K562 (cell line): Measurements from ENCODE around the gene SPTBN4. TPM values are rescaled to one million over a fixed set of nuclear protein-coding genes. Genes with fewer than 3 reads are reported as not detected.

Source experiments
- BRF1 ChIP-seq: IDR thresholded peaks from 3 replicates; pipeline ENCODE4 v1.6.1; 2011; ENCODE audit warnings: borderline replicate concordance, mild to moderate bottlenecking; ENCODE audit not compliant: insufficient read length; ENCODE audit errors: extremely low read depth
- CBX3 ChIP-seq, 2 experiments: IDR thresholded peaks; 1 replicate in 1 of 2; 2 replicates in 1 of 2; pipeline ENCODE4 v1.6.1; 2012; ENCODE audit warnings: inconsistent platforms in 2 of 2, low read length in 2 of 2, borderline replicate concordance in 1 of 2, control low read depth in 1 of 2
- CEBPB ChIP-seq: fragments of 450-650 bp; IDR thresholded peaks from 2 replicates; pipeline ENCODE4 v1.6.1; 2016; ENCODE audit warnings: missing genetic modification characterization, missing compliant biosample characterization
- FOXJ2 ChIP-seq: fragments of 200-800 bp; sonication (Bioruptor generic); IDR thresholded peaks from 2 replicates; pipeline ENCODE4 v1.6.1; 2016; ENCODE audit warnings: missing genetic modification characterization, missing compliant biosample characterization
- MEIS2 ChIP-seq: fragments of 450-650 bp; IDR thresholded peaks from 2 replicates; pipeline ENCODE4 v1.6.1; 2014; ENCODE audit warnings: mild to moderate bottlenecking; ENCODE audit not compliant: partially characterized antibody
- MTA1 ChIP-seq: fragments of 450-650 bp; IDR thresholded peaks from 2 replicates; pipeline ENCODE4 v1.6.1; 2017; ENCODE audit warnings: borderline replicate concordance
- RBBP5 ChIP-seq: fragments of 200-600 bp; sonication (generic); IDR thresholded peaks from 2 replicates; pipeline ENCODE4 v1.6.1; 2012; ENCODE audit warnings: borderline replicate concordance, mild to moderate bottlenecking, low read length, control low read depth, inconsistent platforms; ENCODE audit not compliant: insufficient read depth, poor library complexity, severe bottlenecking
- SMARCA5 ChIP-seq: fragments of 450-650 bp; IDR thresholded peaks from 2 replicates; pipeline ENCODE4 v1.6.1; 2016
- TAF7 ChIP-seq: fragments of 450-650 bp; IDR thresholded peaks from 2 replicates; pipeline ENCODE4 v1.6.1; 2016; ENCODE audit warnings: missing genetic modification characterization, missing compliant biosample characterization
- ZBED1 ChIP-seq: IDR thresholded peaks from 2 replicates; pipeline ENCODE4 v1.6.1; 2014
- ZNF121 ChIP-seq: sonication (generic); formaldehyde crosslinking; conservative IDR thresholded peaks from 2 replicates; pipeline ENCODE4 v1.8.0; 2022; ENCODE audit warnings: missing genetic modification reagents
- ZNF184 ChIP-seq: sonication (generic); formaldehyde crosslinking; IDR thresholded peaks from 2 replicates; pipeline ENCODE4 v1.5.0; 2020; ENCODE audit warnings: missing genetic modification reagents
- ZNF263 ChIP-seq: sonication (generic); formaldehyde crosslinking; IDR thresholded peaks from 2 replicates; pipeline ENCODE4 v1.8.0; 2022; ENCODE audit warnings: mild to moderate bottlenecking, missing genetic modification reagents, borderline replicate concordance
- ZNF347 ChIP-seq: fragments of 450-650 bp; formaldehyde crosslinking; IDR thresholded peaks from 2 replicates; pipeline ENCODE4 v1.4.0; 2020; ENCODE audit warnings: low read depth, mild to moderate bottlenecking, moderate library complexity
- ZNF668 ChIP-seq: fragments of 250-450 bp; sonication (Bioruptor Pico); IDR thresholded peaks from 2 replicates; pipeline ENCODE4 v1.8.0; 2022; ENCODE audit warnings: mild to moderate bottlenecking, inconsistent platforms
- polyA plus RNA-seq, 8 experiments: library from polyadenylated mRNA; depleted of rRNA in 4 of 8; stranded (reverse) in 5 of 8; unstranded in 3 of 8; fragments of >200 nt; fragmentation: Nextera tagmentation in 2 of 8; fragmentation: Illumina TruSeq in 1 of 8; extraction: Ambion mirVana in 2 of 8; extraction: Trizol in 1 of 8; gene quantifications; 2 replicates each; pipeline versions ENCODE4 v1.2.1 to v1.2.3, GENCODE V29; 2011 to 2014; ENCODE audit warnings: inconsistent platforms in 1 of 8, missing spikeins in 1 of 8
- total RNA-seq, 7 experiments: library from RNA; depleted of rRNA in 6 of 7; stranded (reverse); fragments of >200 nt in 6 of 7; fragmentation: Illumina TruSeq in 2 of 7; extraction: Trizol in 2 of 7; gene quantifications; 2 replicates each; pipeline versions ENCODE4 v1.2.1 to v1.2.3, GENCODE V29; 2011 to 2021; ENCODE audit warnings: low replicate concordance in 1 of 7
- TF ChIP-seq, protein P1 (sequence below): sonication (generic); formaldehyde crosslinking; IDR thresholded peaks from 2 replicates; pipeline ENCODE4 v1.8.0; 2022; ENCODE audit warnings: mild to moderate bottlenecking, missing genetic modification reagents, borderline replicate concordance
- TF ChIP-seq, protein P2 (sequence below): fragments of 250-450 bp; sonication (Bioruptor Pico); IDR thresholded peaks from 2 replicates; pipeline ENCODE4 v1.5.1; 2021; ENCODE audit warnings: mild to moderate bottlenecking
- TF ChIP-seq, protein P3 (sequence below): fragments of 250-450 bp; sonication (Bioruptor Pico); IDR thresholded peaks from 2 replicates; pipeline ENCODE4 v1.9.0; 2021; ENCODE audit warnings: mild to moderate bottlenecking
- TF ChIP-seq, protein P4 (sequence below): fragments of 450-650 bp; IDR thresholded peaks from 2 replicates; pipeline ENCODE4 v1.6.1; 2016; ENCODE audit warnings: antibody characterized with exemption
- TF ChIP-seq, protein P5 (sequence below): fragments of 450-650 bp; IDR thresholded peaks from 2 replicates; pipeline ENCODE4 v1.6.1; 2016; ENCODE audit warnings: missing biosample characterization, missing genetic modification characterization

Gene SPTBN4
- total and polyA plus RNA-seq, 9 of the 15 experiments (the other 6 are each of a cell fraction or from before 2014, with no cell fraction given), result 0.01 to 1.5 (median 0.86) TPM

DNA sequence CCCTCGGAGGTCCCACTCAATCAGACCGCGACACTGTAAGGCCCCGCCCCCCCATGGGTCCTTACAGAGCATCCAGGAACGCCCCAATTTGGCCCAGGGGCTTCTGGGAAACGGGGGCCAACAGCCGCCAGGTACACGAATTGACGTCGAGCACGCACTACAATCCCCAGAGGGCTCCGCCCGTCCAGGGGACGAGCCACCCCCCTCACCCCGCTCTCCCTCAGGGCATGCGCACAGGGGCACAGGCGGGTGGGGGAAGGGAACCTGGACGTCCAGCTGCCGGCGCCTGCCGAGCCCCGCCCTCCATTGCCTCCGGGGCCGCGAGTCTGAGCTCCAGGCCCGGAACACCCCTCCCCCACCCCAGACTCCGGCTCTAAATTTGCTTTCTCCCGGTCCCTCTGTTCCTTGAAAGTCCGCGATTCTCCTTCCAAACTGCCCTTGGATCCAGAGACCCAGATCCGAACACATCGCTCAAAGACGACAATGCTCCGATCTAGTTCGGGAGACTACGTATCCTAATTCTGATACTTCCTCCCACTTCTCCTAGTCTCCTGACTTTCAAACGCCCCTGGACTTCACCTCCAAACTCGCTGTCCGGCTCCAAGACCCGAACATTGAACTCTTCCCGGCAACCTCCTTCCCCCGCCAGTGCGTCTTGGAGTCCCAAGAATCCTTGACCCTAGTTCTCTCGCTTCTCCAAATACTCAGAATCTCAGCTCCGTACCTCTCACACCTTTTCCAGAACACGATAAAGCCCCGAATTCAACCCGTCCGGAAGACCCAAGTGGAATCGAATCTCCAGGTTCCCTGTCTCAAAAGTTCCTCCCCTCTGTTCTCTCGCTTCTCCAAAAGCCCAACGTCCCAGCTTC is 23.4 kb upstream of the SPTBN4 start (continued):
- TF ChIP-seq, protein P1, sequence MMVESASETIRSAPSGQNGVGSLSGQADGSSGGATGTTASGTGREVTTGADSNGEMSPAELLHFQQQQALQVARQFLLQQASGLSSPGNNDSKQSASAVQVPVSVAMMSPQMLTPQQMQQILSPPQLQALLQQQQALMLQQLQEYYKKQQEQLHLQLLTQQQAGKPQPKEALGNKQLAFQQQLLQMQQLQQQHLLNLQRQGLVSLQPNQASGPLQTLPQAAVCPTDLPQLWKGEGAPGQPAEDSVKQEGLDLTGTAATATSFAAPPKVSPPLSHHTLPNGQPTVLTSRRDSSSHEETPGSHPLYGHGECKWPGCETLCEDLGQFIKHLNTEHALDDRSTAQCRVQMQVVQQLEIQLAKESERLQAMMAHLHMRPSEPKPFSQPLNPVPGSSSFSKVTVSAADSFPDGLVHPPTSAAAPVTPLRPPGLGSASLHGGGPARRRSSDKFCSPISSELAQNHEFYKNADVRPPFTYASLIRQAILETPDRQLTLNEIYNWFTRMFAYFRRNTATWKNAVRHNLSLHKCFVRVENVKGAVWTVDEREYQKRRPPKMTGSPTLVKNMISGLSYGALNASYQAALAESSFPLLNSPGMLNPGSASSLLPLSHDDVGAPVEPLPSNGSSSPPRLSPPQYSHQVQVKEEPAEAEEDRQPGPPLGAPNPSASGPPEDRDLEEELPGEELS (CRISPR knock-in tag), result no peak
- TF ChIP-seq MEIS2, result peak; percentile 86
- no peak for TF ChIP-seq RBBP5
- no peak for TF ChIP-seq ZNF668 (CRISPR knock-in tag)
- TF ChIP-seq, protein P2, sequence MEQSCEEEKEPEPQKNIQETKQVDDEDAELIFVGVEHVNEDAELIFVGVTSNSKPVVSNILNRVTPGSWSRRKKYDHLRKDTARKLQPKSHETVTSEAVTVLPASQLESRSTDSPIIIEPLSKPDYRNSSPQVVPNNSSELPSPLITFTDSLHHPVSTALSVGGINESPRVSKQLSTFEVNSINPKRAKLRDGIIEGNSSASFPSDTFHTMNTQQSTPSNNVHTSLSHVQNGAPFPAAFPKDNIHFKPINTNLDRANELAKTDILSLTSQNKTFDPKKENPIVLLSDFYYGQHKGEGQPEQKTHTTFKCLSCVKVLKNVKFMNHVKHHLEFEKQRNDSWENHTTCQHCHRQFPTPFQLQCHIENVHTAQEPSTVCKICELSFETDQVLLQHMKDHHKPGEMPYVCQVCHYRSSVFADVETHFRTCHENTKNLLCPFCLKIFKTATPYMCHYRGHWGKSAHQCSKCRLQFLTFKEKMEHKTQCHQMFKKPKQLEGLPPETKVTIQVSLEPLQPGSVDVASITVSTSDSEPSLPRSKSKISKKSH, result no peak
- TF ChIP-seq, protein P3, sequence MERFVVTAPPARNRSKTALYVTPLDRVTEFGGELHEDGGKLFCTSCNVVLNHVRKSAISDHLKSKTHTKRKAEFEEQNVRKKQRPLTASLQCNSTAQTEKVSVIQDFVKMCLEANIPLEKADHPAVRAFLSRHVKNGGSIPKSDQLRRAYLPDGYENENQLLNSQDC, result no peak; the same call in 1 of the 2 replicates
- no peak for TF ChIP-seq CEBPB
- TF ChIP-seq ZNF121 (CRISPR knock-in tag), result no peak
- no peak for TF ChIP-seq ZNF347 (CRISPR knock-in tag)
- TF ChIP-seq ZNF184 (CRISPR knock-in tag), result no peak
- TF ChIP-seq, protein P4, sequence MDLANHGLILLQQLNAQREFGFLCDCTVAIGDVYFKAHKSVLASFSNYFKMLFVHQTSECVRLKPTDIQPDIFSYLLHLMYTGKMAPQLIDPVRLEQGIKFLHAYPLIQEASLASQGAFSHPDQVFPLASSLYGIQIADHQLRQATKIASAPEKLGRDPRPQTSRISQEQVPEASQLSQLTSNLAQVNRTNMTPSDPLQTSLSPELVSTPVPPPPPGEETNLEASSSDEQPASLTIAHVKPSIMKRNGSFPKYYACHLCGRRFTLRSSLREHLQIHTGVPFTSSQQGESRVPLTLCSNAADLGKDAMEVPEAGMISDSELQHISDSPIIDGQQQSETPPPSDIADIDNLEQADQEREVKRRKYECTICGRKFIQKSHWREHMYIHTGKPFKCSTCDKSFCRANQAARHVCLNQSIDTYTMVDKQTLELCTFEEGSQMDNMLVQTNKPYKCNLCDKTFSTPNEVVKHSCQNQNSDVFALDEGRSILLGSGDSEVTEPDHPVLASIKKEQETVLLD, result peak; percentile 87
- TF ChIP-seq, protein P5, sequence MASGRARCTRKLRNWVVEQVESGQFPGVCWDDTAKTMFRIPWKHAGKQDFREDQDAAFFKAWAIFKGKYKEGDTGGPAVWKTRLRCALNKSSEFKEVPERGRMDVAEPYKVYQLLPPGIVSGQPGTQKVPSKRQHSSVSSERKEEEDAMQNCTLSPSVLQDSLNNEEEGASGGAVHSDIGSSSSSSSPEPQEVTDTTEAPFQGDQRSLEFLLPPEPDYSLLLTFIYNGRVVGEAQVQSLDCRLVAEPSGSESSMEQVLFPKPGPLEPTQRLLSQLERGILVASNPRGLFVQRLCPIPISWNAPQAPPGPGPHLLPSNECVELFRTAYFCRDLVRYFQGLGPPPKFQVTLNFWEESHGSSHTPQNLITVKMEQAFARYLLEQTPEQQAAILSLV (tag), result no peak
- TF ChIP-seq FOXJ2, result no peak
- TF ChIP-seq CBX3 (IDR thresholded peaks at IDR 0.05; ENCODE audit: borderline replicate concordance in 1 of 2, low read length in 2 of 2), result no peak
- peak; percentile 94 for TF ChIP-seq MTA1
- no peak for TF ChIP-seq ZNF263 (CRISPR knock-in tag)
- TF ChIP-seq SMARCA5, result peak; percentile 70; the same call in 1 of the 2 replicates
- TF ChIP-seq ZBED1, result no peak
- TF ChIP-seq BRF1, result no peak
- 0 out of 2 replicates have a peak, but pooled peaks have one; percentile 5 for TF ChIP-seq TAF7 (tag)
